Transverse colon (tissue), 4 donors: ENCODE results near the gene CLDN22. TPM values are rescaled to one million over a fixed set of nuclear protein-coding genes. Genes with fewer than 3 reads are reported as not detected.
"Not testable (repeated sequence)": the region's sequence is repeated elsewhere in the genome, so short reads cannot be mapped to it uniquely, and the experiment has no call there.

Experiments used
- DNase-seq: peaks from one replicate; pipeline ENCODE4 v3.0.0-alpha.2; 2019
- H3K27ac ChIP-seq, 4 donors: fragments of 200-600 bp; sonication (generic); 2 replicates each; pipeline ENCODE4 v1.5.1; 2016 to 2018; ENCODE audit warnings: inconsistent platforms in 4 of 4
- H3K27me3 ChIP-seq: fragments of 200-600 bp; sonication (generic); 2 replicates; pipeline ENCODE4 v1.5.1; 2017; ENCODE audit warnings: inconsistent platforms
- H3K36me3 ChIP-seq, 4 donors: fragments of 200-600 bp; sonication (generic); 2 replicates each; pipeline ENCODE4 v1.5.1; 2017 to 2019; ENCODE audit warnings: inconsistent platforms in 4 of 4
- H3K4me1 ChIP-seq, 4 donors: fragments of 200-600 bp; sonication (generic); 2 replicates each; pipeline ENCODE4 v1.5.1; 2017 to 2020; ENCODE audit warnings: inconsistent platforms in 4 of 4
- H3K4me3 ChIP-seq, 4 donors: fragments of 200-600 bp; sonication (generic); 1 replicate in 1 of 4; 2 replicates in 3 of 4; pipeline versions ENCODE4 v1.5.1 to v1.6.1; 2017 to 2019; ENCODE audit warnings: inconsistent platforms in 4 of 4
- H3K9me3 ChIP-seq, 2 donors: fragments of 200-600 bp; sonication (generic); 2 replicates each; pipeline ENCODE4 v1.5.1; 2017 to 2019; ENCODE audit warnings: inconsistent platforms in 2 of 2
- EP300 ChIP-seq: sonication (generic); formaldehyde crosslinking; IDR thresholded peaks from one replicate; pipeline ENCODE4 v1.6.1; 2017; ENCODE audit warnings: antibody characterized with exemption, low read depth
- POLR2A ChIP-seq: fragments of 450-650 bp; IDR thresholded peaks from one replicate; pipeline ENCODE4 v1.6.1; 2016; ENCODE audit warnings: antibody characterized with exemption, mild to moderate bottlenecking, moderate library complexity
- POLR2AphosphoS5 ChIP-seq, 3 donors: sonication (generic); formaldehyde crosslinking; IDR thresholded peaks; one replicate each; pipeline ENCODE4 v1.6.1; 2016; ENCODE audit warnings: antibody characterized with exemption in 3 of 3
- WGBS, 2 donors: methylation state at CpG; one replicate each; pipeline ENCODE4 v1.1.5; 2018; ENCODE audit warnings: low coverage in 1 of 2; 5-methylcytosine and 5-hydroxymethylcytosine counted together
- in situ Hi-C, 4 donors: fragments of 200-750 bp; cut with MboI; loops; one replicate each; pipeline versions ENCODE4 v1.15.0 to v1.15.1; 2017; ENCODE audit warnings: low sequenced_read_pairs in 3 of 4, low pct_ligation_motif_present in 1 of 4, low pct_unique_long_range_greater_than_20kb in 1 of 4
- intact Hi-C: fragments of 100-400 bp; cut with DNase I; formaldehyde crosslinking; loops from one replicate; pipeline ENCODE4 v1.15.1; 2023; ENCODE audit warnings: low total_unique reads
- total RNA-seq, 4 donors: library from RNA; depleted of rRNA; stranded (reverse); fragments of >200 nt; gene quantifications; one replicate each; pipeline ENCODE4 v1.1.0, GENCODE V29; 2016
- TF ChIP-seq, protein P1 (sequence below), 5 experiments: fragments of 200-600 bp in 3 of 5; fragments of 450-650 bp in 2 of 5; sonication (generic) in 3 of 5; IDR thresholded peaks; 1 replicate in 2 of 5; 2 replicates in 3 of 5; pipeline ENCODE4 v1.5.1; 2016 to 2017; ENCODE audit warnings: antibody characterized with exemption in 5 of 5, inconsistent platforms in 3 of 5, mild to moderate bottlenecking in 2 of 5, moderate library complexity in 1 of 5

Gene CLDN22
- total RNA-seq, 4 donors from 2014 or later: not detected

DNA sequence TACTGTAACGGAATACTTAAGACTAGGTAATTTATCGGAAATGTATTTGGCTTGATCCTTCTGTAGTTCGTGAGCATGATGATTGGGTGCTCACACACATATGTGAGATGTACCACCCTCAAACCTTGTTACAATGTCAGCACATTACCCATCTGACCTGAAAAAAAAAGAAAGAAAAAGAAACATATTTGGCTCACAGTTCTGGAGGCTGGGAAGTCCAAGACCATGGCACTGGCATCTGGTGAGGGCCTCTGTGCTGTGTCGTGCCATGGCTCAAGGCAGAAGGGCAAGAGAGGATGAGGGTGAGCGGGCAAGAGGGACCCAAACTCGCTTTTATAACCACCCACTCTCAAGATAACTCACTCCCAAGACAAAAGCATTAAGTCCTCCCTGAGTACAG, 9.2 kb upstream of the CLDN22 start:
- Histone ChIP-seq H3K27ac (no peak overlapping the region), H3K4me3 (no peak overlapping the region), H3K36me3 (no peaks in the 10 kb centered on the region), H3K4me1 (no peaks in the 10 kb centered on the region), H3K27me3 (no peaks in the 10 kb centered on the region), H3K9me3 (no peaks in the 10 kb centered on the region)
- 83 to 100% methylated on average over 1 to 6 of the region's 6 CpGs for WGBS, 2 donors
- in situ Hi-C loops: no loop called here
- TF ChIP-seq EP300: no peak
- TF ChIP-seq POLR2AphosphoS5 (IDR thresholded peaks at IDR 0.05): no peak
- TF ChIP-seq, protein P1, sequence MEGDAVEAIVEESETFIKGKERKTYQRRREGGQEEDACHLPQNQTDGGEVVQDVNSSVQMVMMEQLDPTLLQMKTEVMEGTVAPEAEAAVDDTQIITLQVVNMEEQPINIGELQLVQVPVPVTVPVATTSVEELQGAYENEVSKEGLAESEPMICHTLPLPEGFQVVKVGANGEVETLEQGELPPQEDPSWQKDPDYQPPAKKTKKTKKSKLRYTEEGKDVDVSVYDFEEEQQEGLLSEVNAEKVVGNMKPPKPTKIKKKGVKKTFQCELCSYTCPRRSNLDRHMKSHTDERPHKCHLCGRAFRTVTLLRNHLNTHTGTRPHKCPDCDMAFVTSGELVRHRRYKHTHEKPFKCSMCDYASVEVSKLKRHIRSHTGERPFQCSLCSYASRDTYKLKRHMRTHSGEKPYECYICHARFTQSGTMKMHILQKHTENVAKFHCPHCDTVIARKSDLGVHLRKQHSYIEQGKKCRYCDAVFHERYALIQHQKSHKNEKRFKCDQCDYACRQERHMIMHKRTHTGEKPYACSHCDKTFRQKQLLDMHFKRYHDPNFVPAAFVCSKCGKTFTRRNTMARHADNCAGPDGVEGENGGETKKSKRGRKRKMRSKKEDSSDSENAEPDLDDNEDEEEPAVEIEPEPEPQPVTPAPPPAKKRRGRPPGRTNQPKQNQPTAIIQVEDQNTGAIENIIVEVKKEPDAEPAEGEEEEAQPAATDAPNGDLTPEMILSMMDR (IDR thresholded peaks at IDR 0.05): no peak
- intact Hi-C loops: no loop called here
- DNase-seq: no peak

DNA sequence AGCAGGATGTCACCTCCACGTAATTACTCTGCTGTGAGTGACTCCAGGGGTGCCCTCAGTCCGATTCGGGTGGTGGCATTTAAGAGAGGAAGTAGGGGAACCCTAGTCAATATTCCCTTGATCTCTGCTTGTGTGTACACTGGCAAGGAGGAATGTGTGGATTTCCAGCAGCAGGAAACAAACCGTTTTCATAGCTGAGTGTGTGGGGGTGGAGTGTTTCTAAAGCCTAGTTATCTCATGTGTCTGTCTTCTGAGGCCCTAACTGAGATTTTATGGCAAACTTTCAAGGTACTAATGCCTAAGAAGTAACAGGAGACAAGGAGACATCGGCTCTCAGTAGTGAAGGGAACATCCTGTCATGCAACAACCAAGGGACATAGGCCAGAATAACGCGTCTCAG, 8.8 kb upstream of the CLDN22 start:
- Histone ChIP-seq H3K4me1 (no peaks in the 10 kb centered on the region), H3K4me3 (no peak overlapping the region), H3K27me3 (no peaks in the 10 kb centered on the region), H3K36me3 (no peaks in the 10 kb centered on the region), H3K9me3 (no peaks in the 10 kb centered on the region), H3K27ac (no peak overlapping the region)
- intact Hi-C loops: no loop called here
- TF ChIP-seq, protein P1 (IDR thresholded peaks at IDR 0.05): no peak
- TF ChIP-seq POLR2AphosphoS5 (IDR thresholded peaks at IDR 0.05) (no peak), EP300 (no peak), POLR2A (no peak)
- in situ Hi-C loops: no loop called here
- no peak for DNase-seq
- 50 to 100% methylated on average over 1 to 7 of the region's 7 CpGs for WGBS, 2 donors

DNA sequence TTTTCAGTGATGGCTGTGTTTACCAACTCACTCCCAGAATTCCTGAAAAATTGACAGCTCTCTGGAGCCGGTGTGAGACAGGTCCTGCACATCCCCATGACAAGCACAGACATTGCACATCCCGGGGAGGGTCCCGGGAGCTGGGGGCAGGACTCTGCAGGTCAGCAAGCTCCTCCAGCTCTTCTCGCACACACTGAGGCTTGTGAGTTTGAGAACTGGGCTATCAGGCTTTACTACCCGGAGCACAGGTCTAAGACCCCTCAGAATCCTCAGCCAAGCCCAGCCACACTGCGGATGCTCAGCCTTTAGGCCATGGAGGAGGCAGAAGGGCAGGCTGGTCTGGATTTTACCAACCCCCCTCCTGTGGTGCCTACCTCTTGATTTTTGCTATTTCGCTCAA, 7.8 kb upstream of the CLDN22 start:
- Histone ChIP-seq H3K4me1 (no peaks in the 10 kb centered on the region), H3K27ac (no peak overlapping the region), H3K9me3 (no peaks in the 10 kb centered on the region), H3K4me3 (no peak overlapping the region), H3K27me3 (no peaks in the 10 kb centered on the region), H3K36me3 (no peaks in the 10 kb centered on the region)
- no peak for TF ChIP-seq POLR2AphosphoS5 (IDR thresholded peaks at IDR 0.05)
- no peak for TF ChIP-seq EP300
- TF ChIP-seq POLR2A: no peak
- TF ChIP-seq, protein P1 (IDR thresholded peaks at IDR 0.05): no peak
- DNase-seq: no peak
- 93 to 100% methylated on average over 1 to 7 of the region's 7 CpGs for WGBS, 2 donors
- in situ Hi-C loops: no loop called here
- intact Hi-C loops: no loop called here

DNA sequence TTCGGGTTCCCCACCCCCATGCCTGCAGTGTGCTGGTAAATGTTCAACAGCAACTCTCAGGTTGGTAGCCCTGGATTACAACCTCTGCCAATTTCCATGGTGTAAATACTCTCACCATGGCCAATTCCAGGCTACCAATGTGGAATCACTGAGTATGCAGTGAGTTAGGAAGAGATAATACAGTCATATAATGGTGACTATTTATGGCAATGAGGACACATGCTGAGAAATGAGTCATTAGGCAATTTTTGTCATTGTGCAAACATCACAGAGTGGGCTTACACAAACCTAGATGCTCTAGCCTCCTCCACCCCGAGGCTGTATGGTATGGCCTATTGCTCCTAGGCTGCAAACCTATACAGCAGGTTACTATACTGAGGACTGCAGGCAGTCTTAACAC, 6.8 kb upstream of the CLDN22 start:
- intact Hi-C loops: no loop called here
- in situ Hi-C loops: no loop called here

DNA sequence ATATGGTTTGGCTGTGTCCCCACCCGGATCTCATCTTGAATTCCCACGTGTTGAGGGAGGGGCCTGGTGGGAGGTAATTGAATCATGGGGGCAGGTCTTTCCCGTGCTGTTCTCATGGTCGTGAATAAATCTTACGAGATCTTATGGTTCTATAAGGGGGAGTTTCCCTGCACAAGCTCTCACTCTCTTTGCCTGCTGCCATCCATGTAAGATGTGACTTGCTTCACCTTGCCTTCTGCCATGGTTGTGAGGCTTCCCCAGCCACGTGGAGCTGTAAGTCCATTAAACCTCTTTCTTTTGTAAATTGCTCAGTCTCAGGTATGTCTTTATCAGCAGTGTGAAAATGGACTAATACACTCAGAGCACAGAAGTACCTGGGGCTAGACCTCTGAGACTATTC, 6.3 kb upstream of the CLDN22 start:
- 86% methylated on average over 6 of the region's 6 CpGs; no CpG with 5 or more reads in 1 of the 2 donors for WGBS, 2 donors
- H3K27me3 ChIP-seq, H3K4me1 ChIP-seq, H3K36me3 ChIP-seq, H3K9me3 ChIP-seq, intact Hi-C loops, DNase-seq, H3K4me3 ChIP-seq, H3K27ac ChIP-seq, in situ Hi-C loops: not testable (repeated sequence)

More for the DNA sequence above, 6.8 kb upstream of the CLDN22 start:
- Histone ChIP-seq H3K27ac (no peak overlapping the region), H3K9me3 (no peaks in the 10 kb centered on the region), H3K27me3 (no peaks in the 10 kb centered on the region), H3K36me3 (no peaks in the 10 kb centered on the region), H3K4me3 (no peak overlapping the region), H3K4me1 (no peaks in the 10 kb centered on the region)
- TF ChIP-seq POLR2AphosphoS5 (IDR thresholded peaks at IDR 0.05): no peak
- no peak for TF ChIP-seq EP300
- TF ChIP-seq, protein P1 (IDR thresholded peaks at IDR 0.05): no peak
- no peak for TF ChIP-seq POLR2A
- DNase-seq: no peak
- WGBS, 2 donors: 50 to 70% methylated on average over 1 to 2 of the region's 2 CpGs
